ENCODE measurements around the gene PRLR.
"Not testable (repeated sequence)": the region's sequence is repeated elsewhere in the genome, so short reads cannot be mapped to it uniquely, and the experiment has no call there.

Gene PRLR

GRCh38 chr5:35035929-35036328 is 194.4 kb downstream of the PRLR start:
- not testable (repeated sequence) for DNase-seq (ENCODE audit: low read depth in 2 of 2)

- no peak for DNase-seq (ENCODE audit: low read depth in 2 of 2)
Measured at GRCh38 chr5:35035271-35035670, 195.0 kb downstream of the PRLR start.

- DNase-seq (ENCODE audit: low read depth in 2 of 2) = no peak
Measured at GRCh38 chr5:35032356-35032755, 197.9 kb downstream of the PRLR start.

- DNase-seq (ENCODE audit: low read depth in 2 of 2) = no peak
Measured at GRCh38 chr5:35031276-35031675, 199.0 kb downstream of the PRLR start.

- no peak for DNase-seq (ENCODE audit: low read depth in 2 of 2)
Measured at GRCh38 chr5:35030426-35031100, 199.7 kb downstream of the PRLR start.

GRCh38 chr5:35029333-35029732 is 201.0 kb downstream of the PRLR start:
- no peak for DNase-seq (ENCODE audit: low read depth in 2 of 2)

- no peak for DNase-seq (ENCODE audit: low read depth in 2 of 2)
Measured at GRCh38 chr5:35026941-35027340, 203.3 kb downstream of the PRLR start.

GRCh38 chr5:35026280-35026840 is 203.9 kb downstream of the PRLR start:
- no peak for DNase-seq (ENCODE audit: low read depth in 2 of 2)

GRCh38 chr5:35024911-35025510 is 205.3 kb downstream of the PRLR start:
- no peak for DNase-seq (ENCODE audit: low read depth in 2 of 2)

GRCh38 chr5:35023391-35024178 is 206.7 kb downstream of the PRLR start:
- DNase-seq (ENCODE audit: low read depth in 2 of 2) = no peak

- no peak for DNase-seq (ENCODE audit: low read depth in 2 of 2)
Measured at GRCh38 chr5:35016174-35017051, 213.9 kb downstream of the PRLR start.

- DNase-seq (ENCODE audit: low read depth in 2 of 2) = no peak
Measured at GRCh38 chr5:35015063-35015462, 215.2 kb downstream of the PRLR start.

GRCh38 chr5:35012796-35013195 is 217.5 kb downstream of the PRLR start:
- no peak for DNase-seq (ENCODE audit: low read depth in 2 of 2)

- no peak for DNase-seq (ENCODE audit: low read depth in 2 of 2)
Measured at GRCh38 chr5:35012365-35012764, 217.9 kb downstream of the PRLR start.

- DNase-seq (ENCODE audit: low read depth in 2 of 2) = no peak
Measured at GRCh38 chr5:35010676-35011075, 219.6 kb downstream of the PRLR start.

GRCh38 chr5:35009657-35010056 is 220.6 kb downstream of the PRLR start:
- no peak for DNase-seq (ENCODE audit: low read depth in 2 of 2)

GRCh38 chr5:35009019-35009418 is 221.3 kb downstream of the PRLR start:
- no peak for DNase-seq (ENCODE audit: low read depth in 2 of 2)

- DNase-seq (ENCODE audit: low read depth in 2 of 2) = no peak
Measured at GRCh38 chr5:35004771-35005170, 225.5 kb downstream of the PRLR start.

- DNase-seq (ENCODE audit: low read depth in 2 of 2) = no peak
Measured at GRCh38 chr5:35004200-35004599, 226.1 kb downstream of the PRLR start.

- DNase-seq (ENCODE audit: low read depth in 2 of 2) = peak in 1 of 2 donors; percentile 1
Measured at GRCh38 chr5:35003018-35003957, 227.0 kb downstream of the PRLR start.

All from activated CD8-positive, alpha-beta memory T cell treated with anti-CD3 and anti-CD28 coated beads for 4 hours (primary cell).